Measurements from ENCODE around the gene RBM17.

- TF ChIP-seq YY1 (IDR thresholded peaks at IDR 0.05; ENCODE audit: insufficient read depth, insufficient read length): no peak
- no peak for TF ChIP-seq ZNF274 (IDR thresholded peaks at IDR 0.05; ENCODE audit: low read depth, low read length)
Measured at GRCh38 chr10:6048281-6049030, 40.4 kb upstream of the RBM17 start.

All from NT2/D1 (cell line).